HG02798 (cell line): ENCODE results near the gene MT4.

Experiments
- ATAC-seq: cut with Tn5 transposase; IDR thresholded peaks from one replicate; pipeline ENCODE4 v1.9.1; 2021; ENCODE audit warnings: mild to moderate bottlenecking; ENCODE audit not compliant: unreplicated experiment, poor library complexity

MT4 gene

GRCh38 chr16:56600398-56600999, 35.6 kb downstream of the MT4 start:
- no peak for ATAC-seq

- ATAC-seq = no peak
These were observed 36.5 kb downstream of the MT4 start for GRCh38 chr16:56601325-56601724.

- ATAC-seq = no peak
These were observed 38.7 kb downstream of the MT4 start for GRCh38 chr16:56603589-56603988.

GRCh38 chr16:56604966-56605365, 40.1 kb downstream of the MT4 start:
- no peak for ATAC-seq

- no peak for ATAC-seq
These were observed 40.6 kb downstream of the MT4 start for GRCh38 chr16:56605475-56605874.

- ATAC-seq = no peak
These were observed 41.2 kb downstream of the MT4 start for GRCh38 chr16:56606071-56606475.

GRCh38 chr16:56606476-56607108, 41.7 kb downstream of the MT4 start:
- no peak for ATAC-seq

- no peak for ATAC-seq
These were observed 42.3 kb downstream of the MT4 start for GRCh38 chr16:56607109-56607618.

- ATAC-seq = no peak
These were observed 42.8 kb downstream of the MT4 start for GRCh38 chr16:56607675-56608042.

- peak; percentile 91 for ATAC-seq
These were observed 43.4 kb downstream of the MT4 start, which contains the start of gene MT2A for GRCh38 chr16:56608043-56608875. Gene MT2A (plus strand): TSS chr16:56608584. CDS start chr16:56608656, 72 bp downstream.

- ATAC-seq = no peak
These were observed 44.1 kb downstream of the MT4 start for GRCh38 chr16:56608876-56609462.

GRCh38 chr16:56609463-56609921, 44.6 kb downstream of the MT4 start:
- peak; percentile 27 for ATAC-seq

- ATAC-seq = peak; percentile 25
These were observed 45.2 kb downstream of the MT4 start for GRCh38 chr16:56610017-56610608.

- ATAC-seq = no peak
These were observed 45.8 kb downstream of the MT4 start for GRCh38 chr16:56610609-56611111.

GRCh38 chr16:56611281-56611833, 46.5 kb downstream of the MT4 start:
- ATAC-seq = no peak

- ATAC-seq = no peak
These were observed 48.8 kb downstream of the MT4 start for GRCh38 chr16:56613706-56614105.

- no peak for ATAC-seq
These were observed 49.7 kb downstream of the MT4 start for GRCh38 chr16:56614549-56614991.

- no peak for ATAC-seq
These were observed 50.5 kb downstream of the MT4 start for GRCh38 chr16:56615353-56615752.

- no peak for ATAC-seq
These were observed 51.8 kb downstream of the MT4 start for GRCh38 chr16:56616608-56617211.
